Stimulated activated CD4-positive, alpha-beta T cell treated with anti-CD3 and anti-CD28 coated beads, Interleukin-15, amount 100 ng/mL, for 24 hours (primary cell): ENCODE measurements around the gene SETD1A.

ENCODE experiments used
- DNase-seq: peaks from one replicate; pipeline ENCODE4 v3.0.0-alpha.2; 2020

Gene SETD1A

GRCh38 chr16:30957456-30958174 lies at the start of gene SETD1A:
TSS of gene SETD1A (plus strand) at chr16:30957754. CDS start at chr16:30958732, 978 bp downstream.
- DNase-seq = peak; percentile 99

- no peak for DNase-seq
These were observed 47.0 kb upstream of the SETD1A start for GRCh38 chr16:30910427-30911029.

GRCh38 chr16:30912794-30913412 lies 44.7 kb upstream of the SETD1A start:
- DNase-seq = no peak

- DNase-seq = no peak
These were observed 42.7 kb upstream of the SETD1A start for GRCh38 chr16:30914830-30915229.

- no peak for DNase-seq
These were observed 38.9 kb upstream of the SETD1A start for GRCh38 chr16:30918614-30919013.

GRCh38 chr16:30920891-30921290 lies 36.7 kb upstream of the SETD1A start:
- no peak for DNase-seq

- DNase-seq = no peak
These were observed 36.2 kb upstream of the SETD1A start for GRCh38 chr16:30921459-30921747.

GRCh38 chr16:30921748-30922419 lies 35.7 kb upstream of the SETD1A start:
- DNase-seq = peak; percentile 92

- peak; percentile 100 for DNase-seq
These were observed 35.1 kb upstream of the SETD1A start for GRCh38 chr16:30922420-30922959.

- peak; percentile 98 for DNase-seq
These were observed 34.5 kb upstream of the SETD1A start for GRCh38 chr16:30922960-30923535.

GRCh38 chr16:30923554-30924075 lies 33.9 kb upstream of the SETD1A start, which contains the start of gene FBXL19:
TSS of gene FBXL19 (plus strand) at chr16:30923572. CDS start at chr16:30925755, 2,183 bp downstream.
- no peak for DNase-seq

- no peak for DNase-seq
These were observed 33.3 kb upstream of the SETD1A start for GRCh38 chr16:30924076-30924912.

- no peak for DNase-seq
These were observed 32.5 kb upstream of the SETD1A start for GRCh38 chr16:30924913-30925631.

GRCh38 chr16:30925632-30925987 lies 31.9 kb upstream of the SETD1A start:
- DNase-seq = no peak

GRCh38 chr16:30925995-30926811 lies 31.4 kb upstream of the SETD1A start:
- no peak for DNase-seq

GRCh38 chr16:30926937-30927788 lies 30.4 kb upstream of the SETD1A start:
- DNase-seq = no peak

GRCh38 chr16:30927789-30928378 lies 29.7 kb upstream of the SETD1A start:
- DNase-seq = peak; percentile 61

GRCh38 chr16:30928390-30928789 lies 29.2 kb upstream of the SETD1A start:
- DNase-seq = no peak

- no peak for DNase-seq
These were observed 28.4 kb upstream of the SETD1A start for GRCh38 chr16:30929167-30929566.
